ENCODE results near the gene SLC41A3. TPM values are rescaled to one million over a fixed set of nuclear protein-coding genes. Genes with fewer than 3 reads are reported as not detected.

The SLC41A3 gene
- total and polyA plus RNA-seq, 2 of the 4 experiments (the other 2 are of a cell fraction) = 30.5 to 43.5 TPM

- no peaks in the 10 kb centered on the region for H3K9me3 ChIP-seq (ENCODE audit: control insufficient read depth, insufficient read depth, low read length)
- H4K91ac ChIP-seq (ENCODE audit: insufficient read depth, low read depth, low read length) = no peak overlapping the region
- intact Hi-C loops (cut with micrococcal nuclease) (no loop called here), in situ Hi-C loops (cut with MboI; ENCODE audit: low sequenced_read_pairs) (no loop called here), dilution Hi-C loops (cut with HindIII; ENCODE audit: low sequenced_read_pairs, unreplicated experiment) (no loop called here)
- H2AK5ac ChIP-seq (ENCODE audit: low read depth, low read length) = no peak overlapping the region
- H3K14ac ChIP-seq (replicated peaks; ENCODE audit: low read depth, low read length) = no peak overlapping the region
- no peak overlapping the region for H3K27ac ChIP-seq (ENCODE audit: insufficient read depth, low read length)
- no peak overlapping the region for H4K8ac ChIP-seq (ENCODE audit: low read depth in 2 of 2, low read length in 2 of 2)
- H2AK9ac ChIP-seq (replicated peaks; ENCODE audit: low read depth, low read length, poor library complexity) = no peak overlapping the region
- DNase-seq = no peak
- no peak overlapping the region for H4K5ac ChIP-seq (ENCODE audit: low read depth, low read length)
- no peak overlapping the region for H3K18ac ChIP-seq (ENCODE audit: low read depth, low read length)
- H2AFZ ChIP-seq (replicated peaks; ENCODE audit: low read length, poor library complexity) = no peak overlapping the region
- no peaks in the 10 kb centered on the region; the same call in 1 of the 2 replicates for H4K20me1 ChIP-seq (ENCODE audit: insufficient read depth, low read length)
- H3K27me3 ChIP-seq (ENCODE audit: control insufficient read depth, insufficient read depth, low read length) = no peaks in the 10 kb centered on the region
- H3K23ac ChIP-seq (ENCODE audit: low read depth, low read length) = no peak overlapping the region
- H3K36me3 ChIP-seq (ENCODE audit: control insufficient read depth, insufficient read depth, low read length) = no peaks in the 10 kb centered on the region
- no peaks in the 10 kb centered on the region for H3K79me1 ChIP-seq (ENCODE audit: low read depth in 1 of 2, low read length in 2 of 2)
- H2BK20ac ChIP-seq (ENCODE audit: low read depth, low read length) = no peak overlapping the region
- TF ChIP-seq POLR2A (IDR thresholded peaks at IDR 0.05; ENCODE audit: low read depth, low read length) = no peak
- no peak for TF ChIP-seq RFX5 (IDR thresholded peaks at IDR 0.05; ENCODE audit: low read depth, low read length)
- TF ChIP-seq MAZ (IDR thresholded peaks at IDR 0.05; ENCODE audit: borderline replicate concordance, low read depth, low read length) = no peak
- no peak for ATAC-seq (ENCODE audit: low read depth)
- 100% methylated on average over 1 of the region's 8 CpGs; no CpG with 5 or more reads in 1 of the 2 experiments for WGBS, 2 experiments (ENCODE audit: extremely low coverage in 2 of 2, insufficient read length in 1 of 2)
- no peak overlapping the region for H3K56ac ChIP-seq (ENCODE audit: extremely low read depth, insufficient read depth, low read length)
- ChIA-PET CTCF (no interaction called here), POLR2A (ENCODE audit: unreplicated experiment) (no interaction called here)
- no peak overlapping the region for H3K9ac ChIP-seq (ENCODE audit: low read depth, low read length)
- H2BK120ac ChIP-seq (ENCODE audit: low read depth, low read length) = no peak overlapping the region
- H2BK5ac ChIP-seq (ENCODE audit: low read depth, low read length, poor library complexity, severe bottlenecking) = no peak overlapping the region
- no peak overlapping the region for H2BK15ac ChIP-seq (ENCODE audit: low read depth, low read length)
- no peaks in the 10 kb centered on the region for H3K4me1 ChIP-seq (ENCODE audit: control insufficient read depth, insufficient read depth, low read length)
- no peak overlapping the region for H3K4me2 ChIP-seq (ENCODE audit: low read depth, low read length)
- BruUV-seq (replicated peaks) = no TSS peak
- no peak overlapping the region for H3K4ac ChIP-seq (ENCODE audit: low read depth, low read length)
- no peak overlapping the region for H3K4me3 ChIP-seq (ENCODE audit: insufficient read depth, low read depth, low read length)
- peaks cover 5% of the 10 kb centered on the region; the same call in 1 of the 2 replicates for H3K9me1 ChIP-seq (ENCODE audit: insufficient read depth, low read length)
Observed at GRCh38 chr3:126051234-126051633, 32.7 kb downstream of the SLC41A3 start.

Measured in IMR-90 (cell line).